Dermis blood vessel endothelial cell (primary cell): ENCODE data around the gene DENND6B. TPM values are rescaled to one million over a fixed set of nuclear protein-coding genes. Genes with fewer than 3 reads are reported as not detected.
"Not testable (repeated sequence)": the region's sequence is repeated elsewhere in the genome, so short reads cannot be mapped to it uniquely, and the experiment has no call there.

ENCODE experiments used
- DNase-seq: peaks from one replicate; pipeline ENCODE4 v3.0.0; 2010
- total RNA-seq: library from RNA; depleted of rRNA; stranded (reverse); fragments of >200 nt; gene quantifications from 2 replicates; pipeline ENCODE4 v1.2.3, GENCODE V29; 2014

Gene DENND6B
- total RNA-seq, 1 donor from 2014 or later, result 3.6 TPM

- DNase-seq, result no peak
Observed at GRCh38 chr22:50284479-50284878, 42.3 kb downstream of the DENND6B start.

DNA sequence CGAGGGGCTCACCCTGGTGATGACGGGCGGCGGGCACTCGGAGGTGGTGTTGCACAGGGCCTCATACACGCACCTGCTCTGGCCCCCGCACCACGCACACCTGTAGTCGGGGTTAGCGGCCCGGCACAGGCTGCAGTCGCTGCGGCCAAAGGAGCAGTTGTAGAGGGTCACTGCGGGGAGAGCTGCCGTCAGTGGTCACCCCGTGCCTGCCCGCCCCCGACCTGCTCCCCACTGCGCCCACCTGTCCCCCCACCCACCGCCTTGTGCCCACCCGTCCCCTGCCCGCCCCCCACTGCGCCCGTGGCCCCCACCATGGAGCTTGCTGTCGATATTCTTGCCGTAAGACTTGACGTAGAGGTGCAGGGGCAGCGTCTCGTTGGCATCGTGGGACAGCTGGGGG lies 43.0 kb downstream of the DENND6B start:
- DNase-seq, result no peak

DNA sequence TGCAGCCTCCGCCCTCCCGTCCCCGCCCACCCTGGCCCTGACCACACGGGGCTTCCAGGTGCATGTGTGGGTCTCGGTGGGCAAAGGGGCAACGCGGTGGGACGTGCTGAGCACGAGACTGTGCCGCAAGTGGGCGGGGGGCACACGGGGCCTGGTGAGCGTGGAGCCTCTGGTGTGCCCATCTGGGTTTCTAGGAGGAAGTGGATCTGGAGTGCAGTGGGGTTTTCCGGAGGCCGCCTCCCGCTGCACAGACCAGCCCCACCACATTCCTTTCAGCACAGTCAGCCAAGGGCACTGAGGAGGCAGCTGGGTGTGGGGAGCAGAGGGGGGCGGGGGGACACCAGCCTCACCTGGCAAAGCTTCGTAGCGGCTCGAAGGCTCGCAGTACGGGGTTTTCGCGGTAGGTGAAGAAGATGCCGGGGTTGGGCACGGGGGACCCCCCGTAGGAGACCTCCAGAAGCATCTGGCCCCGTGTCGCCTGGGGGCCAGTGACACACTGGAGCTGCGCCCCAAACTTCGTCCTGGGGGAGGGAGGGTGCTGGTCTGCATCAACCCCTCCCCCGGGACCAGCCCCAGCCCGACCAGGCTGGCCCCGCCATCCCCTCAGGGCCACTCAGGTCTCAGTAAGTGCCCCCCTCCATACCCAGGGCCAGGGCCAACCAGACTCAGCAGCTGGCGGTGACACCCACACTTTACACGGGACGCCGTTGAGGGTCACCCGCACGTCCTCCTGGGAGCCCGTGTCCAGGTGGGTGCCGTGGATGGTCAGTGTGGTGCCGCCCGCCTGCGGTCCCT lies 44.3 kb downstream of the DENND6B start:
- DNase-seq, result peak; percentile 44

- DNase-seq, result no peak
Observed at GRCh38 chr22:50281957-50282356, 44.9 kb downstream of the DENND6B start.

- DNase-seq, result no peak
Observed at GRCh38 chr22:50281384-50281760, 45.4 kb downstream of the DENND6B start.

DNA sequence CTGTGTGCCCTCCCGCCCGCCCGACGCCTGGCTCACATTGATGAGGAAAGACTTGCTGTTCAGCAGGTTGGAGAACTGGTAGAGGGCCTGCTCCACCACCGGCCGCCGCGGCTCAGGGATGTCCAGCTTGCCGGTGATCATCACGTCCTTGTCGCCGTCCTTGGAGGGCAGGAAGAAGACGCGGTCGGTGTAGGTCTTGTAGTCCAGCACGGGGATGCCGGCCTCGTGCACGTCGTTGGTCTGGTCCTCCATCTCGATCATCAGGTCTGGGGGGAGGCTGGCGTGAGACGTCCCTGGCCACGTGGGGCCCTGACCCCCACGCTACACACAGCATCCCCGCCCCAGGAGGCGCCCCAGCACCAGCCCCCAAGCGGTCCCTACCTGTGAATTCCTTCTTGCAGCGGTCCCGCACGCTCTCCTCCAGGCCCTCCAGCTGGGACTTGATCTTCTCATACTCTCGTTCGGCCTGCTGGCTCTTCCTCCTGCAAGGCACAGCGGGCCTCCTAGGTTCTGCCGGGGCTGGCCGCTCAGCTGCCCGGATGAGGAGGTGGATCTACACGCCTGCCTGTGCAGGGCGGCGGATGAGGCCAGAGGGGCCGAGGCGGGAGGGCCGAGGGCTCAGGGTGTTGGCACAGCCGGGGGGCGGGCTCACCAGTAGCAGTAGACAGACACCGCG lies 46.0 kb downstream of the DENND6B start:
- DNase-seq, result no peak

GRCh38 chr22:50280022-50280707 lies 46.6 kb downstream of the DENND6B start:
- DNase-seq, result no peak

DNA sequence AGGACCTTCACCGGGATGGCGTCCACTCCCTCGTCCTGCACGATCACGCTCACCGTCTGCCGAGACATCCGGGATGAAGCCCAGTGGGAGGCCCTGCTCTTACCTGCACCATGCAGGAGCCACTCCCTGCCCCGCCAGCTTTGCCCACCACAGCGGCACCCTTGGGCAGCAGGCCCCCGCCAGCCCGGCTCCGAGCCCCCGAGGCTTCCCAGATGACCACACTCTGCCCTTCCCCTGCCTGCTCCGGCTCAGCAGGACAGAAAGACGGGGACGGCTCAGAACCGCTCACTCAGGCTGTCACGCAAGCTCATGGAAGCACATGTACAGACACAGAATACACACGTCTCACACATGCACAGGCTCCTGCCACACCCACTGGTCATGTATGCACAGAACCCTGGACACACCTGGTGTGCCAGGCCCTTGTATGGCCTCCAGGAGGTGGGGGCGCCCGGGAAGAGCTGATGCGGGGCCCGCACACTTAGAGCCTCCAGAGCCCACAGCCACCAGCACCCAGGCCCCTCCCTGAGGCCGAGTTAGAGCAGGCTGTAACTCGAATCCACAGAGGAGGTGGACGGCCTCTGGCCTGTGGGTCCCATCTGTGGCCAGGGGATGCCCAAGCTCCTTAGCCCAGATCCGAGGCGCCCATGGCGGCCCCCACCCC lies 47.7 kb downstream of the DENND6B start:
- no peak for DNase-seq

GRCh38 chr22:50278461-50278860 lies 48.4 kb downstream of the DENND6B start:
- DNase-seq, result no peak

DNA sequence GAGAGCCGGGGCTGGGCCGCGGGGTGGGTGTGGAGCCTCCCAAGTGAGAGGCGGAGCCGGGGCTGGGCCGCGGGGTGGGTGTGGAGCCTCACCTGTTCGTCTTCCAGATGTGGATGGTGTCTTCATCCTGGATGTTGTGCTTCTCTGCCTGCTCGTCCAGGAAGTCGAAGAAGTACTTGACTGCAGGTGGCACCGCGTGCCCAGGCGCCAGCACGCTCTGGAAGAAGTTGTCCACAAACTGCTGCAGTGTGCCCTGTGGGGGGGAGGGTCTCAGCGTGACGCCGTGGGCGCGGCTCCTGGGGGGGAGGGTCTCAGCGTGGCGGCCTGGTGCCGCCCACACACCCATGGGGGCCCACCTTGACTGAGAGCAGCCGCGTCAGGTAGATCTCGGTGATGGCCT lies 49.1 kb downstream of the DENND6B start:
- no peak for DNase-seq

DNA sequence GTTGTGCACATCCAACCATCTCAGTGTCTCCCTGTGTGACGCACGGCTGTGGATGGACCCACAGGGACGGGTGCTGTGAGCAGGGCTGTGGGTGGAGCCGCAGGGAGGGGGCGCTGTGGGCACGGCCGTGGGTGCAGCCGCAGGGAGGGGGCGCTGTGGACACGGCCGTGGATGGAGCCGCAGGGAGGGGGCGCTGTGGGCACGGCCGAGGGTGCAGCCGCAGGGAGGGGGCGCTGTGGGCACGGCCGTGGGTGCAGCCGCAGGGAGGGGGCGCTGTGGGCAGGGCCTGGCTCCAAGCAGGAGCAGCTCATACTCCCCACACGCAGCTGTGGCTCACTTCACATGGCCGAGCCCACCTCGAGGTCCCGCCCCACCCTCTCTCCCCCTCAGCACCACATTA lies 50.7 kb downstream of the DENND6B start:
- peak; percentile 79 for DNase-seq

GRCh38 chr22:50275181-50276055 lies 51.4 kb downstream of the DENND6B start:
- no peak for DNase-seq

- DNase-seq, result no peak
Observed at GRCh38 chr22:50274771-50275170, 52.0 kb downstream of the DENND6B start.

DNA sequence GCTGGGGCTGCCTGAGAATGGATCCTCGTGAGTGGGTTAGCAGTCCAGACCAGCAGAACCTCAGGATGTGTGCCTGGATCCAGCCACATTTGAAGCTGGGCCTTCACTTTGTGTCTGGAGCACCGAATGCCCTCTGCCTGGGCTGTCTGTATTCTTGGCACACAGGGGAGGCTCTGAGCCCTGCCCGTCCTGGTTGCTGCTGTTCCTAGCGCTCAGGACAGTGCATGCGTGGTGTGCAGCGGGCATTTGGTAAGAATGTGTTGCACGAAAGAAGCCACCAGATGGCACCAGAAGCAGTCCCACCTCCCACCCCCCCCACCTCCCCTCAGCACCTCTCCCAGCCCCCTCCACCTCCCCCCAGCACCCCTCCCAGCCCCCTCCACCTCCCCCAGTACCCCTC lies 52.5 kb downstream of the DENND6B start:
- DNase-seq, result peak; percentile 75

DNA sequence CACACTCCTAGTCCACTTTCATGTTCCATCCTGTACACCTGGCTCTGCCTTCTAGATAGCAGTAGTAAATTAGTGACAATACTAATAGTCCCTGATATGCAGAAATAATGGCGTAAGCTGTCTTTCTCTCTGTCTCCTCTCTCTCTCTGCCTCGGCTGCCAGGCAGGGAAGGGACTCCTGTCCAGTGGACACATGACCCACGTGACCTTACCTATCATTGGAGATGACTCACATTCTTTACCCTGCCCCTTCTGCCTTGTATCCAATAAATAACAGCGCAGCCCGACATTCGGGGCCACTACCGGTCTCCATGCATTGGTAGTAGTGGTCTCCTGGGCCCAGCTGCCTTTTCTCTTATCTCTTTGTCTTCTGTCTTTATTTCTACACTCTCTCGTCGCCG lies 53.0 kb downstream of the DENND6B start:
- DNase-seq, result not testable (repeated sequence)

DNA sequence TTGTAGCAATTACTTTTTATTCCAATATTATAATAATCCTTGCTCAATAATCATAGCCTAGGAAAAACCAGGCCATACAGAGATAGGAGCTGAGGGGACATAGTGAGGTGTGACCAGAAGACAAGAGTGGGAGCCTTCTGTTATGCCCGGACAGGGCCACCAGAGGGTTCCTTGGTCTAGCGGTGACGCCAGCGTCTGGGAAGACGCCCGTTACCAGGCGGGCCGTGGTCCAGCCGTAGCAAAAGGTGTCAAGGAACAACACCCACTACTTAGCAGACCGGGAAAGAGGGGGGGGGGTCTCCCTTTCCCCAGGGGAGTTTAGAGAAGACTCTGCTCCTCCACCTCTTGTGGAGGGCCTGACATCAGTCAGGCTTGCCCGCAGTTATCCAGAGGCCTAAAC lies 53.5 kb downstream of the DENND6B start:
- not testable (repeated sequence) for DNase-seq

- DNase-seq, result no peak
Observed at GRCh38 chr22:50272044-50272802, 54.6 kb downstream of the DENND6B start.

- peak; percentile 71 for DNase-seq
Observed at GRCh38 chr22:50271519-50271970, 55.3 kb downstream of the DENND6B start.

- DNase-seq, result peak; percentile 71
Observed at GRCh38 chr22:50270666-50271394, 56.0 kb downstream of the DENND6B start.

DNA sequence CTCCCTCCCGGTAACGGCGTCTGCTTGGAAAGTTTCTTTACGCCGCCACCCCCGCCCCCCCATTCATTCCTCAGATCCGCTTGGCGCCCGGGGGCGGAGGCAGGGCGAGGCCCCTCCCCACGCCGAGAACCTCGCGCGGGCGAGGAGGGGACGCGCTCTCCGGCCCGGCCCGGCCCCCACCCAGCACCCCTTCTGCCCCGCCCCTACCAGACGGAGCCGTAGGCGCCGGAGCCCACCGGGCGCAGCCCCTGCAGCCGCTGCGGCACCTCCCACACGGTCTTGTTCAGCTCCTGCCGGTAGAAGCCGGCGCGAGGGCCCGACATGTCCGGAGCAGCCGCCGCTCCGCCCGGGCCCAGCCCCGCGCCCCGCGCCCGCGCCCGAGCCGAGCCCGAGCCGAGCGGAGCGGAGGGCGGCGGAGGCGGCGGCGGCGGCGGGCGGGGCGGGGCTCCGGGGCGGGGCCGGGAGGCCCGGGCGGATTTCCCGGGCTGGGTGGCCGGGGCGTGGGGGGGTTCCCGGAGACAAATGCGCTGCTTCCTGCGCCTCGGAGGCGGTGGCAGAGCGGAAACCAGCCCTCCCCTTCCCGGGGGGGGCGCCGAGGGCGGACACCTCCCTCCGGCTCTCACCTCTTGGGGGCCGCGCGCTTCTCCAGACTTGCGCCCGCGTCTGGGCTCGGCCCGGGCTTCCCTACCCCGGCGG lies 56.7 kb downstream of the DENND6B start, which contains the start of gene MAPK11:
Gene MAPK11 (minus strand): TSS at position 411 of the 696 bp plus-strand sequence. CDS start 88 bp downstream, at position 323.
- DNase-seq, result peak; percentile 73
